ENCODE measurements around the gene ACBD7. TPM values are rescaled to one million over a fixed set of nuclear protein-coding genes. Genes with fewer than 3 reads are reported as not detected.

The ACBD7 gene
- total RNA-seq, 2 experiments from 2014 or later = 0.19 to 0.47 TPM

DNA sequence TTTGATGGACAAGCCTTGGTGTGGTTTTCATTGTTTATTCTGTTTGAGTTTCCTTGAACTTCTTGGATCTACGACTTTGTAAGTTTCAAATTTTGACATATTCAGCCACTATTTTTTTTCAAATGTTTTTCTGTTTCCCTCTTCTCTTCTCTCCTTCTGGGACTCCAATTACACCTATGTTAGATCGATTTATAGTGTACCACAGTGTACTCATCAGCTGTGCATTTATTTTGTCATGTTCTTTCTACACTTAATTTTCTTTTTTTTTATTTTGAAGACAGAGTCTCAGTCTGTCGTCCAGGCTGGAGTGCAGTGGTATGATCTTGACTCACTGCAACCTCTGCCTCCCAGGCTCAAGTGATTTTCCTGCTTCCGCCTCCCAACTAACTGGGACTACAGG is 28.7 kb downstream of the ACBD7 start:
- Histone ChIP-seq H3K9me3 (ENCODE audit: control insufficient read depth in 1 of 2, insufficient read depth in 1 of 2, low read length in 2 of 2) (peaks cover 4 to 11% of the 10 kb centered on the region in 2 experiments), H3K27ac (ENCODE audit: low read depth in 1 of 2, low read length in 2 of 2) (no peak overlapping the region), H3K4me3 (ENCODE audit: low read length) (no peak overlapping the region), H3K4me1 (ENCODE audit: insufficient read depth, low read length) (no peaks in the 10 kb centered on the region), H3K27me3 (ENCODE audit: control insufficient read depth in 1 of 2, insufficient read depth in 2 of 2, low read length in 2 of 2) (no peaks in the 10 kb centered on the region), H3K36me3 (ENCODE audit: insufficient read depth, low read length) (no peaks in the 10 kb centered on the region)
- DNase-seq (no peak), ATAC-seq (ENCODE audit: poor library complexity) (no peak)
- ChIA-PET CTCF (no interaction called here), POLR2A (no interaction called here)
- peaks cover 6% of the 10 kb centered on the region for H3K27me3 Mint-ChIP-seq
- no peaks in the 10 kb centered on the region for H3K36me3 Mint-ChIP-seq (ENCODE audit: low read depth)
- H3K4me1 Mint-ChIP-seq (ENCODE audit: low read depth) = no peaks in the 10 kb centered on the region
- TF ChIP-seq, protein P1, sequence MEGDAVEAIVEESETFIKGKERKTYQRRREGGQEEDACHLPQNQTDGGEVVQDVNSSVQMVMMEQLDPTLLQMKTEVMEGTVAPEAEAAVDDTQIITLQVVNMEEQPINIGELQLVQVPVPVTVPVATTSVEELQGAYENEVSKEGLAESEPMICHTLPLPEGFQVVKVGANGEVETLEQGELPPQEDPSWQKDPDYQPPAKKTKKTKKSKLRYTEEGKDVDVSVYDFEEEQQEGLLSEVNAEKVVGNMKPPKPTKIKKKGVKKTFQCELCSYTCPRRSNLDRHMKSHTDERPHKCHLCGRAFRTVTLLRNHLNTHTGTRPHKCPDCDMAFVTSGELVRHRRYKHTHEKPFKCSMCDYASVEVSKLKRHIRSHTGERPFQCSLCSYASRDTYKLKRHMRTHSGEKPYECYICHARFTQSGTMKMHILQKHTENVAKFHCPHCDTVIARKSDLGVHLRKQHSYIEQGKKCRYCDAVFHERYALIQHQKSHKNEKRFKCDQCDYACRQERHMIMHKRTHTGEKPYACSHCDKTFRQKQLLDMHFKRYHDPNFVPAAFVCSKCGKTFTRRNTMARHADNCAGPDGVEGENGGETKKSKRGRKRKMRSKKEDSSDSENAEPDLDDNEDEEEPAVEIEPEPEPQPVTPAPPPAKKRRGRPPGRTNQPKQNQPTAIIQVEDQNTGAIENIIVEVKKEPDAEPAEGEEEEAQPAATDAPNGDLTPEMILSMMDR (IDR thresholded peaks at IDR 0.05) = no peak
- intact Hi-C loops (cut with DNase I, micrococcal nuclease) = no loop called here
- peaks cover 8% of the 10 kb centered on the region for H3K9me3 Mint-ChIP-seq
- H3K4me3 Mint-ChIP-seq = no peak overlapping the region
- H3K27ac Mint-ChIP-seq = no peak overlapping the region

DNA sequence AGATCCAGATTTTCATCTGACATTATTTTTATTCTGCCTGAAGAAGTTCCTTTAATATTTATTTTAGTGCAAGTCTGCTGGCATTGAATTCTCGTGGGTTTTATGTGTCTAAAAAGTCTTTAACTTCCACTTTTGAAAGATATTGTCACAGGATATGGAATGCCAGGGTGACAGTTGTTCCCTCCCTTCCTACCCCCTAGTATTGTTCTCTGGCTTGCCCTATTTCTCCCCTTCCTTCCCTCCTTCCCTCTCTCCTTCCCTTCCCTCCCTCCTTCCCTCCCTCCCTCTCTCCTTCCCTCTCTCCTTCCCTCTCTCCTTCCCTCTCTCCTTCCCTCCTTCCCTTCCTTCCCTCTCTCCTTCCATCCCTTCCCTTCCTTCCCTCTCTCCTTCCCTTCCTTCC is 29.9 kb downstream of the ACBD7 start:
- TF ChIP-seq, protein P1 (IDR thresholded peaks at IDR 0.05) = no peak
- intact Hi-C loops (cut with DNase I, micrococcal nuclease) = no loop called here
- H3K9me3 Mint-ChIP-seq = peaks cover 8% of the 10 kb centered on the region
- CTCF ChIA-PET = no interaction called here
- peaks cover 6% of the 10 kb centered on the region for H3K27me3 Mint-ChIP-seq
- no peak overlapping the region for H3K27ac Mint-ChIP-seq
- H3K4me3 Mint-ChIP-seq = no peak overlapping the region
- Histone ChIP-seq H3K4me1 (ENCODE audit: insufficient read depth, low read length) (no peaks in the 10 kb centered on the region), H3K27me3 (ENCODE audit: control insufficient read depth in 1 of 2, insufficient read depth in 2 of 2, low read length in 2 of 2) (no peaks in the 10 kb centered on the region), H3K4me3 (ENCODE audit: low read length) (no peak overlapping the region), H3K36me3 (ENCODE audit: insufficient read depth, low read length) (no peaks in the 10 kb centered on the region), H3K9me3 (ENCODE audit: control insufficient read depth in 1 of 2, insufficient read depth in 1 of 2, low read length in 2 of 2) (peaks cover 4 to 11% of the 10 kb centered on the region in 2 experiments), H3K27ac (ENCODE audit: low read depth in 1 of 2, low read length in 2 of 2) (no peak overlapping the region)
- no peak for DNase-seq
- no peak for ATAC-seq (ENCODE audit: poor library complexity)
- no peaks in the 10 kb centered on the region for H3K4me1 Mint-ChIP-seq (ENCODE audit: low read depth)
- POLR2A ChIA-PET = no interaction called here
- H3K36me3 Mint-ChIP-seq (ENCODE audit: low read depth) = no peaks in the 10 kb centered on the region

DNA sequence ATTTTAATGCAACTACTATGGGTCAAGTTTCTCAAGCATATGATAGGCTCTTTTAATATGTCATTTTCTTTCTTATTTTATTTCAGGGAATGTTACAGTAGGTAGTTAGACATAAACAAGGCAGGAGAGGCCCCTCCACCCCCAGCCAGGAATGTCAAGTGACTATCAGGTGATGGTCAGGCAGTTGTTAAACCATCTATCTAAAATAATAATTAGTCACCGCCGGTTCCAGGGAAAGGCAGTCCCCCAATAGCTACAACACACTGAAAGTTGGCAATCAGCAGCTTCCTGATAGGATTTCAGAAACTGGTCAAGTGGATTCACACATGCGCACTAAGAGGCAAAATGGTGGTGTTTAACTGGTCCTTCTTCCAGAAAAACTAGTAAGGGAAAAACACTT is 35.5 kb downstream of the ACBD7 start:
- no peak overlapping the region for H3K27ac ChIP-seq (ENCODE audit: low read depth in 1 of 2, low read length in 2 of 2)
- TF ChIP-seq, protein P1 (IDR thresholded peaks at IDR 0.05) = no peak
- Mint-ChIP-seq H3K9me3 (no peaks in the 10 kb centered on the region), H3K27ac (no peak overlapping the region), H3K4me3 (no peak overlapping the region), H3K4me1 (ENCODE audit: low read depth) (no peaks in the 10 kb centered on the region), H3K36me3 (ENCODE audit: low read depth) (no peaks in the 10 kb centered on the region), H3K27me3 (no peaks in the 10 kb centered on the region)
- no peak for DNase-seq
- intact Hi-C loops (cut with DNase I, micrococcal nuclease) = no loop called here
- H3K4me3 ChIP-seq (ENCODE audit: low read length) = no peak overlapping the region
- no peak for ATAC-seq (ENCODE audit: poor library complexity)
- H3K4me1 ChIP-seq (ENCODE audit: insufficient read depth, low read length) = no peaks in the 10 kb centered on the region
- ChIA-PET CTCF (no interaction called here), POLR2A (no interaction called here)
- H3K9me3 ChIP-seq (ENCODE audit: control insufficient read depth in 1 of 2, insufficient read depth in 1 of 2, low read length in 2 of 2) = no peaks in the 10 kb centered on the region
- H3K36me3 ChIP-seq (ENCODE audit: insufficient read depth, low read length) = no peaks in the 10 kb centered on the region
- no peaks in the 10 kb centered on the region for H3K27me3 ChIP-seq (ENCODE audit: control insufficient read depth in 1 of 2, insufficient read depth in 2 of 2, low read length in 2 of 2)
